ENCODE data around the gene CNDP1.

CNDP1 gene

GRCh38 chr18:74582642-74583041 lies 48.3 kb downstream of the CNDP1 start:
- DNase-seq (ENCODE audit: low spot score) = no peak

GRCh38 chr18:74587441-74587840 lies 53.1 kb downstream of the CNDP1 start:
- no peak for DNase-seq (ENCODE audit: low spot score)

- DNase-seq (ENCODE audit: low spot score) = no peak
Measured at GRCh38 chr18:74589021-74589420, 54.7 kb downstream of the CNDP1 start.

GRCh38 chr18:74589811-74590210 lies 55.5 kb downstream of the CNDP1 start:
- DNase-seq (ENCODE audit: low spot score) = no peak

- no peak for DNase-seq (ENCODE audit: low spot score)
Measured at GRCh38 chr18:74590671-74591070, 56.4 kb downstream of the CNDP1 start.

GRCh38 chr18:74595431-74595830 lies 61.1 kb downstream of the CNDP1 start:
- DNase-seq (ENCODE audit: low spot score) = no peak

GRCh38 chr18:74597034-74597661 lies 62.8 kb downstream of the CNDP1 start:
- DNase-seq (ENCODE audit: low spot score) = no peak

GRCh38 chr18:74597662-74598349 lies 63.5 kb downstream of the CNDP1 start, which contains the start of gene ZNF407:
ZNF407 (plus strand) TSS chr18:74597870; CDS start chr18:74631020, 33,150 bp downstream.
- DNase-seq (ENCODE audit: low spot score) = peak; percentile 94

- DNase-seq (ENCODE audit: low spot score) = no peak
Measured at GRCh38 chr18:74598350-74599001, 64.2 kb downstream of the CNDP1 start.

GRCh38 chr18:74604361-74604760 lies 70.1 kb downstream of the CNDP1 start:
- DNase-seq (ENCODE audit: low spot score) = no peak

GRCh38 chr18:74604774-74605173 lies 70.5 kb downstream of the CNDP1 start:
- no peak for DNase-seq (ENCODE audit: low spot score)

GRCh38 chr18:74608681-74609080 lies 74.4 kb downstream of the CNDP1 start:
- no peak for DNase-seq (ENCODE audit: low spot score)

- no peak for DNase-seq (ENCODE audit: low spot score)
Measured at GRCh38 chr18:74609535-74609934, 75.2 kb downstream of the CNDP1 start.

- no peak for DNase-seq (ENCODE audit: low spot score)
Measured at GRCh38 chr18:74610051-74610615, 75.8 kb downstream of the CNDP1 start.

- DNase-seq (ENCODE audit: low spot score) = no peak
Measured at GRCh38 chr18:74610860-74611259, 76.6 kb downstream of the CNDP1 start.

GRCh38 chr18:74611765-74612164 lies 77.5 kb downstream of the CNDP1 start:
- no peak for DNase-seq (ENCODE audit: low spot score)

GRCh38 chr18:74613381-74613780 lies 79.1 kb downstream of the CNDP1 start:
- DNase-seq (ENCODE audit: low spot score) = no peak

GRCh38 chr18:74616494-74616893 lies 82.2 kb downstream of the CNDP1 start:
- no peak for DNase-seq (ENCODE audit: low spot score)

GRCh38 chr18:74617486-74617885 lies 83.2 kb downstream of the CNDP1 start:
- DNase-seq (ENCODE audit: low spot score) = no peak

GRCh38 chr18:74622072-74622471 lies 87.8 kb downstream of the CNDP1 start:
- DNase-seq (ENCODE audit: low spot score) = no peak

GRCh38 chr18:74623047-74623816 lies 88.9 kb downstream of the CNDP1 start:
- DNase-seq (ENCODE audit: low spot score) = no peak

- DNase-seq (ENCODE audit: low spot score) = no peak
Measured at GRCh38 chr18:74624466-74624865, 90.2 kb downstream of the CNDP1 start.
